ENCODE results near the gene OR2AG2. TPM values are rescaled to one million over a fixed set of nuclear protein-coding genes. Genes with fewer than 3 reads are reported as not detected.
A peak's percentile ranks its signal among the peaks of the same experiment; 100 is the strongest.

The OR2AG2 gene
- total RNA-seq, 2 donors from 2014 or later, result not detected

- Histone ChIP-seq H3K4me1 (no peaks in the 10 kb centered on the region), H3K4me3 (no peak overlapping the region), H3K27ac (peak overlapping the region in 1 of 2 donors; percentile 3), H3K27me3 (no peaks in the 10 kb centered on the region), H3K9me3 (peaks cover 0 to 10% of the 10 kb centered on the region in 2 donors), H3K36me3 (no peaks in the 10 kb centered on the region)
- no peak for DNase-seq (ENCODE audit: low spot score)
- TF ChIP-seq CTCF (IDR thresholded peaks at IDR 0.05), result no peak
Observed at GRCh38 chr11:6727971-6728760, 43.6 kb downstream of the OR2AG2 start.

GRCh38 chr11:6725386-6725896, 46.3 kb downstream of the OR2AG2 start:
- Histone ChIP-seq H3K36me3 (no peaks in the 10 kb centered on the region), H3K4me3 (no peak overlapping the region), H3K9me3 (peaks cover 0 to 10% of the 10 kb centered on the region in 2 donors), H3K27ac (no peak overlapping the region), H3K27me3 (no peaks in the 10 kb centered on the region), H3K4me1 (no peaks in the 10 kb centered on the region)
- DNase-seq (ENCODE audit: low spot score), result no peak
- TF ChIP-seq CTCF (IDR thresholded peaks at IDR 0.05), result no peak

- Histone ChIP-seq H3K9me3 (peaks cover 0 to 10% of the 10 kb centered on the region in 2 donors), H3K27me3 (no peaks in the 10 kb centered on the region), H3K4me1 (no peaks in the 10 kb centered on the region), H3K27ac (no peak overlapping the region), H3K36me3 (no peaks in the 10 kb centered on the region), H3K4me3 (no peak overlapping the region)
- no peak for TF ChIP-seq CTCF (IDR thresholded peaks at IDR 0.05)
- no peak for DNase-seq (ENCODE audit: low spot score)
Observed at GRCh38 chr11:6724013-6724412, 47.8 kb downstream of the OR2AG2 start.

- no peaks in the 10 kb centered on the region for H3K36me3 ChIP-seq
- no peak for TF ChIP-seq CTCF (IDR thresholded peaks at IDR 0.05)
- H3K9me3 ChIP-seq, result peaks cover 0 to 1% of the 10 kb centered on the region in 2 donors
- H3K27ac ChIP-seq, result no peak overlapping the region
- no peaks in the 10 kb centered on the region for H3K27me3 ChIP-seq
- H3K4me3 ChIP-seq, result no peak overlapping the region
- no peaks in the 10 kb centered on the region for H3K4me1 ChIP-seq
- no peak for DNase-seq (ENCODE audit: low spot score)
Observed at GRCh38 chr11:6721343-6721742, 50.4 kb downstream of the OR2AG2 start.

GRCh38 chr11:6719576-6719975, 52.2 kb downstream of the OR2AG2 start:
- H3K9me3 ChIP-seq, result no peaks in the 10 kb centered on the region
- no peak for DNase-seq (ENCODE audit: low spot score)
- H3K36me3 ChIP-seq, result no peaks in the 10 kb centered on the region
- no peak for TF ChIP-seq CTCF (IDR thresholded peaks at IDR 0.05)
- H3K4me3 ChIP-seq, result no peak overlapping the region
- H3K4me1 ChIP-seq, result no peaks in the 10 kb centered on the region
- H3K27ac ChIP-seq, result no peak overlapping the region
- no peaks in the 10 kb centered on the region for H3K27me3 ChIP-seq

Data from right atrium auricular region (tissue), 2 donors.